HepG2 (cell line): ENCODE data around the gene ZNF700.

Experiments
- CHD2 ChIP-seq: IDR thresholded peaks from 2 replicates; pipeline ENCODE4 v1.6.1; 2011; ENCODE audit warnings: low read depth, low read length, improper control_type of control experiment
- FOXM1 ChIP-seq: sonication (generic); formaldehyde crosslinking; IDR thresholded peaks from 2 replicates; pipeline ENCODE4 v1.5.0; 2020; ENCODE audit warnings: missing genetic modification reagents
- KMT2A ChIP-seq: sonication (generic); formaldehyde crosslinking; IDR thresholded peaks from 2 replicates; pipeline ENCODE4 v1.4.0; 2020; ENCODE audit warnings: missing genetic modification reagents
- PCBP2 ChIP-seq: fragments of 200-400 bp; formaldehyde crosslinking; optimal IDR thresholded peaks from 2 replicates; pipeline ENCODE3; 2018; ENCODE audit warnings: low read length, low read depth; ENCODE audit not compliant: poor library complexity, severe bottlenecking
- ZNF337 ChIP-seq: sonication (generic); formaldehyde crosslinking; IDR thresholded peaks from 2 replicates; pipeline ENCODE4 v1.5.1; 2020; ENCODE audit warnings: missing genetic modification reagents, low read depth, mild to moderate bottlenecking, borderline replicate concordance
- ZNF562 ChIP-seq: sonication (generic); formaldehyde crosslinking; IDR thresholded peaks from 2 replicates; pipeline ENCODE4 v1.8.0; 2022; ENCODE audit warnings: missing genetic modification reagents, borderline replicate concordance
- ZNF766 ChIP-seq: sonication (generic); formaldehyde crosslinking; IDR thresholded peaks from 2 replicates; pipeline ENCODE4 v1.5.0; 2020; ENCODE audit warnings: missing genetic modification reagents, borderline replicate concordance
- TF ChIP-seq, protein P1 (sequence below): sonication (generic); formaldehyde crosslinking; IDR thresholded peaks from 2 replicates; pipeline ENCODE4 v1.5.0; 2020; ENCODE audit warnings: mild to moderate bottlenecking, missing genetic modification reagents, moderate library complexity

DNA sequence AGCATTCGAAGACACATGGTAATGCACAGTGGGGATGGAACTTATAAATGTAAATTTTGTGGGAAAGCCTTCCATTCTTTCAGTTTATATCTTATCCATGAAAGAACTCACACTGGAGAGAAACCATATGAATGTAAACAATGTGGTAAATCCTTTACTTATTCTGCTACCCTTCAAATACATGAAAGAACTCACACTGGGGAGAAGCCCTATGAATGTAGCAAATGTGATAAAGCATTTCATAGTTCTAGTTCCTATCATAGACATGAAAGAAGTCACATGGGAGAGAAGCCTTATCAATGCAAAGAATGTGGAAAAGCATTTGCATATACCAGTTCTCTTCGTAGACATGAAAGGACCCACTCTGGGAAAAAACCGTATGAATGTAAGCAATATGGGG is 23.7 kb downstream of the ZNF700 start:
- TF ChIP-seq ZNF766 (CRISPR knock-in tag) = no peak
- no peak for TF ChIP-seq ZNF337 (CRISPR knock-in tag)
- TF ChIP-seq PCBP2 = no peak
- TF ChIP-seq ZNF562 (CRISPR knock-in tag) = no peak
- TF ChIP-seq CHD2 = no peak
- no peak for TF ChIP-seq FOXM1 (CRISPR knock-in tag)
- TF ChIP-seq, protein P1, sequence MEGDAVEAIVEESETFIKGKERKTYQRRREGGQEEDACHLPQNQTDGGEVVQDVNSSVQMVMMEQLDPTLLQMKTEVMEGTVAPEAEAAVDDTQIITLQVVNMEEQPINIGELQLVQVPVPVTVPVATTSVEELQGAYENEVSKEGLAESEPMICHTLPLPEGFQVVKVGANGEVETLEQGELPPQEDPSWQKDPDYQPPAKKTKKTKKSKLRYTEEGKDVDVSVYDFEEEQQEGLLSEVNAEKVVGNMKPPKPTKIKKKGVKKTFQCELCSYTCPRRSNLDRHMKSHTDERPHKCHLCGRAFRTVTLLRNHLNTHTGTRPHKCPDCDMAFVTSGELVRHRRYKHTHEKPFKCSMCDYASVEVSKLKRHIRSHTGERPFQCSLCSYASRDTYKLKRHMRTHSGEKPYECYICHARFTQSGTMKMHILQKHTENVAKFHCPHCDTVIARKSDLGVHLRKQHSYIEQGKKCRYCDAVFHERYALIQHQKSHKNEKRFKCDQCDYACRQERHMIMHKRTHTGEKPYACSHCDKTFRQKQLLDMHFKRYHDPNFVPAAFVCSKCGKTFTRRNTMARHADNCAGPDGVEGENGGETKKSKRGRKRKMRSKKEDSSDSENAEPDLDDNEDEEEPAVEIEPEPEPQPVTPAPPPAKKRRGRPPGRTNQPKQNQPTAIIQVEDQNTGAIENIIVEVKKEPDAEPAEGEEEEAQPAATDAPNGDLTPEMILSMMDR (CRISPR knock-in tag) = no peak
- TF ChIP-seq KMT2A (CRISPR knock-in tag) = no peak
